ENCODE data around the gene PRM2. TPM values are rescaled to one million over a fixed set of nuclear protein-coding genes. Genes with fewer than 3 reads are reported as not detected.
A peak's percentile ranks its signal among the peaks of the same experiment; 100 is the strongest.

The PRM2 gene
- total and polyA plus RNA-seq, 9 donors = not detected

- Histone ChIP-seq H3K4me1 (ENCODE audit: control insufficient read depth, insufficient read depth, low read length) (peaks cover 15% of the 10 kb centered on the region), H3K36me3 (ENCODE audit: control insufficient read depth, insufficient read depth, low read length) (no peaks in the 10 kb centered on the region), H3K4me3 (ENCODE audit: low read length) (no peak overlapping the region), H3K27me3 (ENCODE audit: control insufficient read depth, insufficient read depth, low read length) (no peaks in the 10 kb centered on the region), H3K27ac (ENCODE audit: low read length) (no peak overlapping the region), H3K9me3 (replicated peaks; ENCODE audit: control insufficient read depth, low read depth, low read length) (no peaks in the 10 kb centered on the region)
- DNase-seq = peak; percentile 34
- WGBS (ENCODE audit: insufficient coverage) = 11% methylated on average over 11 of the region's 13 CpGs
Observed at GRCh38 chr16:11315510-11315909, 39.2 kb upstream of the PRM2 start.

GRCh38 chr16:11314309-11314894 lies 38.1 kb upstream of the PRM2 start:
- Histone ChIP-seq H3K4me3 (ENCODE audit: low read length) (no peak overlapping the region), H3K4me1 (ENCODE audit: control insufficient read depth, insufficient read depth, low read length) (peaks cover 15% of the 10 kb centered on the region), H3K36me3 (ENCODE audit: control insufficient read depth, insufficient read depth, low read length) (no peaks in the 10 kb centered on the region), H3K27me3 (ENCODE audit: control insufficient read depth, insufficient read depth, low read length) (no peaks in the 10 kb centered on the region), H3K9me3 (replicated peaks; ENCODE audit: control insufficient read depth, low read depth, low read length) (no peaks in the 10 kb centered on the region), H3K27ac (ENCODE audit: low read length) (no peak overlapping the region)
- no peak for DNase-seq
- 84% methylated on average over 5 of the region's 8 CpGs for WGBS (ENCODE audit: insufficient coverage)

GRCh38 chr16:11313493-11314308 lies 37.4 kb upstream of the PRM2 start:
- Histone ChIP-seq H3K36me3 (ENCODE audit: control insufficient read depth, insufficient read depth, low read length) (no peaks in the 10 kb centered on the region), H3K9me3 (replicated peaks; ENCODE audit: control insufficient read depth, low read depth, low read length) (no peaks in the 10 kb centered on the region), H3K4me3 (ENCODE audit: low read length) (no peak overlapping the region), H3K27ac (ENCODE audit: low read length) (no peak overlapping the region), H3K4me1 (ENCODE audit: control insufficient read depth, insufficient read depth, low read length) (peaks cover 15% of the 10 kb centered on the region), H3K27me3 (ENCODE audit: control insufficient read depth, insufficient read depth, low read length) (no peaks in the 10 kb centered on the region)
- 100% methylated on average over 2 of the region's 9 CpGs for WGBS (ENCODE audit: insufficient coverage)
- DNase-seq = no peak

GRCh38 chr16:11312718-11313492 lies 36.6 kb upstream of the PRM2 start:
- WGBS (ENCODE audit: insufficient coverage) = 57% methylated on average over 6 of the region's 8 CpGs
- Histone ChIP-seq H3K27ac (ENCODE audit: low read length) (no peak overlapping the region), H3K4me3 (ENCODE audit: low read length) (no peak overlapping the region), H3K9me3 (replicated peaks; ENCODE audit: control insufficient read depth, low read depth, low read length) (no peaks in the 10 kb centered on the region), H3K27me3 (ENCODE audit: control insufficient read depth, insufficient read depth, low read length) (no peaks in the 10 kb centered on the region), H3K4me1 (ENCODE audit: control insufficient read depth, insufficient read depth, low read length) (peaks cover 15% of the 10 kb centered on the region), H3K36me3 (ENCODE audit: control insufficient read depth, insufficient read depth, low read length) (no peaks in the 10 kb centered on the region)
- DNase-seq = no peak

DNA sequence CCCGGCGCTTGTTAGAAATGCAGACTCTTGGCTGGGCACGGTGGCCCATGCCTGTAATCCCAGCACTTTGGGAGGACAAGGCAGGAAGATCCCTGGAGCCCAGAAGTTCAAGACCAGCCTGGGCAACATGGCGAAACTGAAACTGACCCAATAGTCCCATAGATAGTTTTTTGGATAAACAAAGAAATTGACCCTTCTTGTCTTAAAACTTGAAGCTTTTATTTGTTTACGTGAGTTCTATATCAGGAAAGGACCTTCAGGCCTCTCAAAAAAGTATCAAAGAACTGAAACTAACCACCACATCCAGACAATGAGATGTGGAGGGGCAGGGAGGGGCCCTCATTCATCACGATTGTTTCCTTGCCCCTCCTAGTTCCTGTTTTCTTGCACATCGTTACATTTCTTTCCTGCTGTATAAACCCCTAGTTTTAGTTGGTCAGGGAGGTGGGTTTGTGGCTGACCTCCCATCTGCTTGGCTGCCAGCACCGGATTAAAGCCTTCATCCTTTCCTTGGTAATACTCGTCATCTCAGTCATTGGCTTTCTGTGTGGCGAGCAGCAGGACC lies 34.8 kb upstream of the PRM2 start:
- H3K27me3 ChIP-seq (ENCODE audit: control insufficient read depth, insufficient read depth, low read length) = no peaks in the 10 kb centered on the region
- H3K9me3 ChIP-seq (replicated peaks; ENCODE audit: control insufficient read depth, low read depth, low read length) = no peaks in the 10 kb centered on the region
- 88% methylated on average over 3 of the region's 10 CpGs for WGBS (ENCODE audit: insufficient coverage)
- no peak for DNase-seq
- peaks cover 10% of the 10 kb centered on the region for H3K4me1 ChIP-seq (ENCODE audit: control insufficient read depth, insufficient read depth, low read length)
- no peaks in the 10 kb centered on the region for H3K36me3 ChIP-seq (ENCODE audit: control insufficient read depth, insufficient read depth, low read length)
- no peak overlapping the region for H3K4me3 ChIP-seq (ENCODE audit: low read length)
- peak overlapping the region; percentile 47 for H3K27ac ChIP-seq (ENCODE audit: low read length)

- no peaks in the 10 kb centered on the region for H3K9me3 ChIP-seq (replicated peaks; ENCODE audit: control insufficient read depth, low read depth, low read length)
- no peak overlapping the region for H3K4me3 ChIP-seq (ENCODE audit: low read length)
- no peaks in the 10 kb centered on the region for H3K36me3 ChIP-seq (ENCODE audit: control insufficient read depth, insufficient read depth, low read length)
- no peak for DNase-seq
- H3K27ac ChIP-seq (ENCODE audit: low read length) = peak overlapping the region; percentile 47
- H3K4me1 ChIP-seq (ENCODE audit: control insufficient read depth, insufficient read depth, low read length) = peaks cover 6% of the 10 kb centered on the region
- H3K27me3 ChIP-seq (ENCODE audit: control insufficient read depth, insufficient read depth, low read length) = no peaks in the 10 kb centered on the region
- WGBS (ENCODE audit: insufficient coverage) = 100% methylated on average over 1 of the region's 3 CpGs
Observed at GRCh38 chr16:11310634-11310977, 34.3 kb upstream of the PRM2 start.

DNA sequence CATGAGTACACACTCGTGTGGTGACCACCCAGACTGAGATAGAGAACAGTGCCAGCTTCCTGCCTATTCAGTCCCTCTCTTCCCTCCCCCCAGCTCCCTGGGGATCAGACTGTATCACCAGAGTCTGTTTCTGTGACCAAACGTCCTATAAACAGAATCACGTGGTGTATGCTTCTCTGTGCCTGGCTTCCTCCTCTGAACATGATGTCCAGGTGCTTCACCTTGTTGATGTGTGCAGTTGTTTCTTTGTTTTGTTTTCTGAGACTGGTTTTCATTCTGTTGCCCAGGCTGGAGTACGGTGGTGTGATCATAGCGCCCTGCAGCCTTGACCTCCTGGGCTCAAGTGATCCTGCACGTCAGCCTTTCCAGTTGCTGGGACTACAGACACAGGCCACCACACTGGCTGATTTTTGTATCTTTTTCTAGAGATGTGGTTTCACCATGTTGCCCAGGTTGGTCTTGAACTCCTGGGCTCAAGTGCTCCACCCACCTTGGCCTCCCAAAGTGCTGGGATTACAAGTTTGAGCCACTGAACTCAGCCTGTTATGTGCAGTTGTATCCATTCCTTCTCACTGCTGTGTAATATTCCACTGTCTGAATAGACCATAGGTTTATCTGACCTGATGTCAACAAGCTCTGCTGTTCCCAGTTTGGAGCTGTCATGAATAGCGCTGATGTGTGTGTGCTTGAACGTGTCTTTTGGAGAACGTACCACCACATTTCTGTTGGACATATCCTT lies 33.8 kb upstream of the PRM2 start:
- 81% methylated on average over 7 of the region's 9 CpGs for WGBS (ENCODE audit: insufficient coverage)
- H3K4me1 ChIP-seq (ENCODE audit: control insufficient read depth, insufficient read depth, low read length) = peaks cover under 1% of the 10 kb centered on the region

GRCh38 chr16:11308493-11309283 lies 32.4 kb upstream of the PRM2 start:
- Histone ChIP-seq H3K27me3 (ENCODE audit: control insufficient read depth, insufficient read depth, low read length) (no peaks in the 10 kb centered on the region), H3K36me3 (ENCODE audit: control insufficient read depth, insufficient read depth, low read length) (no peaks in the 10 kb centered on the region), H3K4me1 (ENCODE audit: control insufficient read depth, insufficient read depth, low read length) (no peaks in the 10 kb centered on the region), H3K4me3 (ENCODE audit: low read length) (no peak overlapping the region), H3K27ac (ENCODE audit: low read length) (no peak overlapping the region), H3K9me3 (replicated peaks; ENCODE audit: control insufficient read depth, low read depth, low read length) (no peaks in the 10 kb centered on the region)
- 63% methylated on average over 11 of the region's 15 CpGs for WGBS (ENCODE audit: insufficient coverage)
- no peak for DNase-seq

More for the DNA sequence above, 33.8 kb upstream of the PRM2 start:
- Histone ChIP-seq H3K4me3 (ENCODE audit: low read length) (no peak overlapping the region), H3K27me3 (ENCODE audit: control insufficient read depth, insufficient read depth, low read length) (no peaks in the 10 kb centered on the region), H3K9me3 (replicated peaks; ENCODE audit: control insufficient read depth, low read depth, low read length) (no peaks in the 10 kb centered on the region), H3K36me3 (ENCODE audit: control insufficient read depth, insufficient read depth, low read length) (no peaks in the 10 kb centered on the region), H3K27ac (ENCODE audit: low read length) (no peak overlapping the region)
- no peak for DNase-seq

Measured in muscle of leg (tissue), 11 donors.